Tibial nerve (tissue), 3 donors: Measurements from ENCODE around the gene WDR31.

Source experiments
- CTCF ChIP-seq, 5 experiments: fragments of 200-600 bp in 3 of 5; fragments of 450-650 bp in 2 of 5; sonication (generic) in 3 of 5; IDR thresholded peaks; one replicate each; pipeline ENCODE4 v1.5.1; 2016 to 2019; ENCODE audit warnings: antibody characterized with exemption in 5 of 5, mild to moderate bottlenecking in 3 of 5, moderate library complexity in 2 of 5
- POLR2A ChIP-seq, 2 donors: fragments of 450-650 bp; IDR thresholded peaks; one replicate each; pipeline ENCODE4 v1.6.1; 2017; ENCODE audit warnings: antibody characterized with exemption in 2 of 2, mild to moderate bottlenecking in 2 of 2, moderate library complexity in 2 of 2

GRCh38 chr9:113289091-113289490 lies 51.0 kb downstream of the WDR31 start:
- no peak for TF ChIP-seq CTCF (IDR thresholded peaks at IDR 0.05)
- TF ChIP-seq POLR2A (IDR thresholded peaks at IDR 0.05) = no peak
